ENCODE results near the gene ZNF101.
"Not testable (repeated sequence)": the region's sequence is repeated elsewhere in the genome, so short reads cannot be mapped to it uniquely, and the experiment has no call there.

The ZNF101 gene

DNA sequence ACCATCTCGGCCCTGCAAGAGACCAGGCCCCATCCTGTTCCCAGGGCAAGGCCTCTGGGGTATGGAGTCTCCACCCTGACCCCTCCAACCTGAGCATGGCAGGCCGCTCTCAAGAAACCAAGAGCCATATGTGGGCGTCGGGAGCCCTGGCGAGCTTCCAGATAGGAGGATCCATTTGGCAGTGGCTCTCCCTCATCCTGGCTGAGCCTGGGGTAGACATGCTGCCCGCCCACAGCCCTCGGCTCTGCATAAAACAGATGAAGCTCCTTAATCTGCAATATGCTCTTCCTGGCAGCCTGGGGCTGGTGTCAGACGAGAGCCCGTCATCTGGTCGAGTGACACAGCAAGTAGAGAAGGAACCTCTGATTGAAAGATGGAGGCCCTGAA, 11.2 kb upstream of the ZNF101 start:
- no peak for DNase-seq (ENCODE audit: low read depth in 1 of 2, low spot score in 1 of 2)
- no peak for TF ChIP-seq JUND (IDR thresholded peaks at IDR 0.05; ENCODE audit: low read depth)
- in situ Hi-C loops (cut with HindIII; ENCODE audit: low pct_unique_long_range_greater_than_20kb, low sequenced_read_pairs), result no loop called here

DNA sequence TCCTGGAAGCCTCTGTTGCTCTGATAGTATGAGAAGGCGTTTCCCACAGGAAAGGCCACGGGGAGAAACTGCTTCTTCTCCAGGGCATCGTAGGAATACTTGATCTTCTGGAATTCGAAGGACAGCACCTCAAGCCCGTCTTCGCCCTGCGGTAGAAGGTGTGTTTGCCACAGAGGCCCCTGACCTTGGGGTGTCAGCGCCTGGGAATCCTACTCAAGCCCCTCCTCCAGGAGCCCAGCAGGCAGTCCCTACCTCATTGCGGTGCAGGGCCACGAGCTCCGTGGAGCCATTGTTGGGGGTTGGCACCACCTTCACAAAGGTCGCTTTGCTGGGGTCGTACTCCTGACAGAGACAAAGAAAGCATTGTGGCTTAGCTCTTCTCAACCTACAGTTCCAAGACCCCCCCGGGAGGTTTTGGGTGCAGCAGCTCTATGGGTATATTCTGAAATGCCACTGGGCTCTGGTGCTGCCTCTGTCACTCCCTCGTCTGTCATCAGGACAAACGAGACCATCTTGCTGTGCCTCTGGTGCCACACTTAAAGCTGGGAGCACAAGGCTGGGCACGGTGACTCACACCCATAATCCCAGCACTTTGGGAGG, 8.9 kb upstream of the ZNF101 start:
- DNase-seq (ENCODE audit: low read depth in 1 of 2, low spot score in 1 of 2), result no peak

DNA sequence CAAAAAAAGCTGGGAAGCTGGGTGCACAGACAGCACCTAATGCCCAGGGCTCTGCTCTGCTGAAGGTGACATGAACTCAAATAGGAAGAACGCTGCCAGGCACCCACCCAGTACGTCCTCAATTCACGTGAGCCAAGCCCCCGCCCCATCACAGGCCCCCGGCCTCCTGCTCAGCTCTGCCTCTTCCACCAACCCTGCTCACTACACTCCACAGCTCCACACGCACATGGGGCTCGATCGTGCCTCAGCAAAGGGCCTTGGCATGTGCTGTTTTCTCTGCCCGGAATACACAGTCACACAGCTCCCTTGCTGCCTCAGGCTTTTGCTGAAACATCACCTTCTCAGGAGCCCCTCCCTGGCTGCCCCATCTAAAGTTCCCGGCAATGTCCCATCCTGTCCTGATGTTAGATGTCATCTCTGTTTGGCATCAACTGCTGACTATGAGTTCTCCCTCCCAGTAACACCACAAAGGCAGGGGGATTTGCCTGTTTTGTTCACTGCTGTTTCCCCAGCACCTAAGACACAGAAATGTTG, 7.4 kb upstream of the ZNF101 start:
- no peak for TF ChIP-seq JUND (IDR thresholded peaks at IDR 0.05; ENCODE audit: low read depth)
- in situ Hi-C loops (cut with HindIII; ENCODE audit: low pct_unique_long_range_greater_than_20kb, low sequenced_read_pairs), result no loop called here
- DNase-seq (ENCODE audit: low read depth in 1 of 2, low spot score in 1 of 2), result no peak

More for the DNA sequence above, 8.9 kb upstream of the ZNF101 start:
- TF ChIP-seq JUND (IDR thresholded peaks at IDR 0.05; ENCODE audit: low read depth), result no peak
- in situ Hi-C loops (cut with HindIII; ENCODE audit: low pct_unique_long_range_greater_than_20kb, low sequenced_read_pairs), result no loop called here

DNA sequence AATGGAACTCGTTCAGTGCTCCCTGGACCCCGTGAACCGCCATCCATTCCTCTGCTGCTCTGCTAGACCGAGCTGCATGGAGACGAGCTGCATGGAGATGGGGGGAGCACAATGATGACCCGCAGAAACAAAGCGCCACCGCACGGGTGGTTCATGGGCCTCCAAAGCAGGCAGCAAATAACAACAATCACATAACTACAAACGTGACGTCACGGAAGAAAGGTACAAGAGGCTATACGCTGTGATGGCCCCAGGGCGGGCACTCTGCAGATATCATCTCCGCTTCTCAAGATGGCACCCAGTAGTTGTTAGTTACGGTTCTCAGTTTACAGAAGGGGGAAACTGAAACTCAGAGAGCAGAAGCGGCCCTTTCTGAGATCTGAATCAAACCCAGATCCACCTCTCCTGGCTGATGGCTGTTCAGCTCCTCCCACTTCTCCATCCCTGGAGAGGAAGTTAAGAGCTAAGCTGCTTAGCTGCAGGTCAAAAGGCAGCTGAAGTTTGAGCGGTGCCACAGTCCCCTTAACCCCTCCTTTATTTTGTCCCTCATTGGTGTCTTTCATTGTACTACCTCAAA, 6.9 kb upstream of the ZNF101 start:
- no peak for TF ChIP-seq JUND (IDR thresholded peaks at IDR 0.05; ENCODE audit: low read depth)
- no peak for DNase-seq (ENCODE audit: low read depth in 1 of 2, low spot score in 1 of 2)
- in situ Hi-C loops (cut with HindIII; ENCODE audit: low pct_unique_long_range_greater_than_20kb, low sequenced_read_pairs), result no loop called here

DNA sequence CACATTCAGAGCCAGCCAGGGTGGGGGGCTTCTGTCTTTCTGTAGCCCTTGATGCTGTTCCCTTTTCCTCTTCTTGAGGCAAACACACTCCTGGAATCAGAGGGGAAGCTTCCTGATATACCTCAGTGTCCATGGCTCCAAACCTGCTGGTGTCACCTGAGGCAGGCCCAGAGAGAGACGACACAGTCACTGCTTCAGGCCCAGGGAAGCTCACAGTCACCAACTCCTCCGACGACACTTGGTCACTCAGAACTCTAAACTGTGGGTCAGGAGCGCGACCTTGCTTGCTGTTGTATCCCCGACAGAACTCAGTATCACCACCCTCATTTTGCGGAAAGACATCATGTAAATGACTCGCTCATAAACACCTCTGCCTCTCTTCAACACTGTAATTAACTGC, 6.3 kb upstream of the ZNF101 start:
- in situ Hi-C loops (cut with HindIII; ENCODE audit: low pct_unique_long_range_greater_than_20kb, low sequenced_read_pairs), result no loop called here
- TF ChIP-seq JUND (IDR thresholded peaks at IDR 0.05; ENCODE audit: low read depth), result no peak
- no peak for DNase-seq (ENCODE audit: low read depth in 1 of 2, low spot score in 1 of 2)

DNA sequence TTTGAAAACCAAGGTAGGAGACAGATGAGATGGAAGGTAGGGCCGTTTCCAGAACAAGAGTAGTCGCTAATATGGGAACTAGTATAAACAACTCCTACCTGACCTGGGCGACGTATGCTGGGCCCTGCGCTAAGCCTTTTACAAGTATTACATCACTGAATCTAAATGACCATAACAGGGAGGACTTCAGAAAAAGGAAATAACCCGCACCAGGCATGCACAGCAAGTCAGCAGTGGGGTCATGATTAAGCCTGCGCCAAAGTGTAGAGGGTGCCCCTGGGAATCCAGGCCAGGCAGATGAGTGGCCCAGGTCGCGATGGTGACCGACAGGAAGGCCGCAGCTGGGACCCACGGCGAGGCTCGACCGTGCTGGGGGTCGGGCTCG, 5.8 kb upstream of the ZNF101 start:
- DNase-seq (ENCODE audit: low read depth in 1 of 2, low spot score in 1 of 2), result no peak
- TF ChIP-seq JUND (IDR thresholded peaks at IDR 0.05; ENCODE audit: low read depth), result no peak
- in situ Hi-C loops (cut with HindIII; ENCODE audit: low pct_unique_long_range_greater_than_20kb, low sequenced_read_pairs), result no loop called here

DNA sequence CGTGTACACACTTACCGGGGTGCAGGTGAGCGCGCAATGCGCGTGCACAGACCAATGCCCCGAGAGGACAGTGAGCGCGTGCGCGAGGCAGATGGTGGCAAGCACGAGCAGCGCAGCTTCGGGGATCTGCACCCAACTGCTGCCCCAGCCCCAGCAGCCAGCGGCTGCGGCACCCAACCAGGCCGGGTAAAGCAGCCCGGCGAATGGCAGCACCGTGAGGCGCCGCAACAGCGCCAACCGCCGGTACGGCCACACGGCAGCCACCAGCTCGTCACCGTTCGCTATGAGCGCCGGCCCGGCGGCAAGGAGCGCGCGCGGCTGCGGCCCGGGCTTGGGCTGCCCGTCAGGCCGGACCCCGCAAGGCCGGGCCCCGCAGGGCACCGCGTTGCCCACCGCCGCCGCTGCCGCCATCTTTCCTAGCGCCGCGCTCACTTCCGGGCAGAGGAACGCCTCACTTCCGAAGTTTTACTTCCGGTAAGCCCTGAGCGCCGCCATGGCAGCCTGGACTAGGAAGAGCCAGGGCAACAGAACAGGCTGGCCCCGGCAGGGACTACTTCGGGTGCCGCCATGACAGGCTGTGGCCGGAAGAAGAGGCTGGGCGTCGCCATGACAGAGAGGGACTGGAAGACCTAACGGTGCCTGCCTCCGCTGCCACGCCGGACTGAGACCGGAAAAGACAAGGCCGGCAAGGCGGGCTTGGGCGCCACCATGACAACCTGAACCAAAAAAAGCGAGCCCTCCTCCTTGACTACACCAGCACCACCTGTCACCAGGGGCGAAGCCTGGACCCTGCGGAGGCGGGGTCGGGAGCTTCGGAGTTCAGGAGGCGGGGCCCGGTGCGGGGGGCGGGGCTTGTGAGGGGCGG, 5.2 kb upstream of the ZNF101 start, which contains the start of gene ATP13A1:
ATP13A1 (minus strand) TSS at position 421 of the 865 bp plus-strand sequence; CDS start at position 411, 10 bp downstream.
- in situ Hi-C loops (cut with HindIII; ENCODE audit: low pct_unique_long_range_greater_than_20kb, low sequenced_read_pairs), result no loop called here
- peak; percentile 75 to 94 for DNase-seq (ENCODE audit: low read depth in 1 of 2, low spot score in 1 of 2)
- TF ChIP-seq JUND (IDR thresholded peaks at IDR 0.05; ENCODE audit: low read depth), result no peak

DNA sequence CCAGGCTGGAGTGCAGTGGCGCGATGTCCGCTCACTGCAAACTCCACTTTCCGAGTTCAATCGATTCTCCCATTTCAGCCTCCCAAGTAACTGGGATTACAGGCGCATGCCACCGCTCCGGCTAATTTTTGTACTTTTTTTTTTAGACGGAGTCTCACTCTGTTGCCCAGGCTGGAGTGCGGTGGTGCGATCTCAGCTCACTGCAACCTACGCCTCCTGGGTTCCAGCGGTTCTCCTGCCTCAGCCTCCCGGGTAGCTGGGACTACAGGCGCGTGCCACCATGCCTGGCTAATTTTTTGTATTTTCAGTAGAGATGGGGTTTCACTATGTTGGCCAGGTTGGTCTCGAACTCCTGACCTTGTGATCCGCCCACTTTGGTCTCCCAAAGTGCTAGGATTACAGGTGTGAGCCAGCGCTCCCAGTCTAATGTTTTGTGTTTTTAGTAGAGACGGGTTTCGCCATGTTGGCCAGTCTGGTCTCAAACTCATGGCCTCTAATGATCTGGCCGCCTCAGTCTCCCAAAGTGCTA, 3.2 kb upstream of the ZNF101 start:
- in situ Hi-C loops (cut with HindIII; ENCODE audit: low pct_unique_long_range_greater_than_20kb, low sequenced_read_pairs); DNase-seq (ENCODE audit: low read depth in 1 of 2, low spot score in 1 of 2): not testable (repeated sequence)

DNA sequence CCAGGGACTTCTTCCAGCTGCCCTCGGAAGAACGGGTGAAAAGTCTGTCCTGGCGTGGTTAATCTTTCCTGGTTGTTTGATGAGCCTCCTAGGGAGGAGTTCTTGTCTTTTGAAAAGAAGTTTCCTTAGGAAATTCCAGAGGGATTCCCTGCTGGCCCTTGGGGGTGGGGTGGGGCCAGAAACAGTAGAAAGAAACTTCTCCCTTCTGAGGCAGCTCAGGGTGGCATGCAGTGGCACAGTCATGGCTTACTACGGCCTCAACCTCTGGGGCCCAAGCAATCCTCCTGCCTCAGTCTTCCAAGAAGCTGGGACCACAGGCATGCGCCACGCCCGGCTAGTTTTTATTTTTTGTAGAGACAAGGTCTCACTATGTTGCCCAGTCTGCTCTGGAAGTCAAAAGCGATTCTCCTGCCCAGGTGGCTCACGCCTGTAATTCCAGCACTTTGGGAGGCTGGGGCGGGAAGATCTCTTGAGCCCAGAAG, 1.5 kb downstream of the ZNF101 start:
- peak in 1 of 2 experiments; percentile 11 for DNase-seq (ENCODE audit: low read depth in 1 of 2, low spot score in 1 of 2)
- TF ChIP-seq JUND (IDR thresholded peaks at IDR 0.05; ENCODE audit: low read depth), result no peak
- in situ Hi-C loops (cut with HindIII; ENCODE audit: low pct_unique_long_range_greater_than_20kb, low sequenced_read_pairs), result no loop called here

DNA sequence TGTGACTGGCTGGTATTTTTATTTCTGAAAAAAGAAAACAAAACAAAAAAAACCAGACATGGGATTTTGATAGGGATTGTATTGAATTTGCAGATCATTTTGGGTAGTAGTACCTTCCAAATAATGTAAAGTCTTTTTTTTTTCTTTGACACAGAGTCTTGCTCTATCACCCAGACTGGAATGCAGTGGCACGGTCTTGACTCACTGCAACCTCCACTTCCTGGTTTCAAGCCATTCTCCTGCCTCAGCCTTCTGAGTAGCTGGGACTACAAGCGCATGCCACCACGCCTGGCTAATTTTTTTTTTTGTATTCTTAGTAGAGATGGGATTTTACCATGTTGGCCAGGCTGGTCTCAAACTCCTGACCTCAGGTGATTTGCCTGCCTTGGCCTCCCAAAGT, 4.2 kb downstream of the ZNF101 start:
- no peak for DNase-seq (ENCODE audit: low read depth in 1 of 2, low spot score in 1 of 2)
- in situ Hi-C loops (cut with HindIII; ENCODE audit: low pct_unique_long_range_greater_than_20kb, low sequenced_read_pairs), result no loop called here

DNA sequence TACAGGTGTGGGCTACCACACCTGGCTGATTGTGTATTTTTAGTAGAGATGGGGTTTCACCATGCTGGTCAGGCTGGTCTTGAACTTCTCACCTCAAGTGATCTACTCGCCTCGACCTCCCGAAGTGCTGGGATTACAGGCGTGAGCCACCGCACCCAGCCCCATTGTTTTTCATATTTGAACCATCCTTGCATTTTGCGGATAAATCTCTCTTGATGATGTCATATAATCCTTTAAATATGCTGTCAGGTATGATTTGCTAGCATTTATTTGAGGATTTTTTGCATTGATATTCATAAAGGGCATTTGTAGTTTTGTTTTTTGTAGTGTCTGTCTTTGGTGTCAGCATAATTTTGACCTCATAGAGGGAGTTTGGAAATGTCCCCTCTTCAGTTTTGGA, 5.7 kb downstream of the ZNF101 start:
- no peak for DNase-seq (ENCODE audit: low read depth in 1 of 2, low spot score in 1 of 2)
- in situ Hi-C loops (cut with HindIII; ENCODE audit: low pct_unique_long_range_greater_than_20kb, low sequenced_read_pairs), result no loop called here
- TF ChIP-seq JUND (IDR thresholded peaks at IDR 0.05; ENCODE audit: low read depth), result no peak

More for the DNA sequence above, 4.2 kb downstream of the ZNF101 start:
- TF ChIP-seq JUND (IDR thresholded peaks at IDR 0.05; ENCODE audit: low read depth), result no peak

DNA sequence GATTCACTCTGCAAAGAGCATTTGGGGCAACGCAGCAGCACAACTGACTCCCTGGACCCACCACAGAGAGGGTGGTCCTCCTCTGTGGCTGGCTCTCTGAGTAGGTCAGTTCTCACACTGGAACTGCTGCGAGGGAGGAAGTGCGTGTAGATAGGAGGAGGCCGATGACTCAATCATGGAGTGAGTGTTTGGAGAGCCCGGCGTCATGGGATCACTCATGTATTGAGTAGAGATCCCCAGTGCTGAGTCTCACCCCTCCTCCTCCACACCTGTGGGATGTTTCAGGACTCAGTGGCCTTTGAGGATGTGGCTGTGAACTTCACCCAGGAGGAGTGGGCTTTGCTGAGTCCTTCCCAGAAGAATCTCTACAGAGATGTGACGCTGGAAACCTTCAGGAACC, 8.9 kb downstream of the ZNF101 start:
- in situ Hi-C loops (cut with HindIII; ENCODE audit: low pct_unique_long_range_greater_than_20kb, low sequenced_read_pairs), result no loop called here
- DNase-seq (ENCODE audit: low read depth in 1 of 2, low spot score in 1 of 2), result no peak
- no peak for TF ChIP-seq JUND (IDR thresholded peaks at IDR 0.05; ENCODE audit: low read depth)
